Measurements from ENCODE around the gene KANK3.
"Not testable (repeated sequence)": the region's sequence is repeated elsewhere in the genome, so short reads cannot be mapped to it uniquely, and the experiment has no call there.

Gene KANK3

GRCh38 chr19:8316351-8317125 lies 26.5 kb downstream of the KANK3 start:
- DNase-seq (ENCODE audit: low read depth): no peak
- TF ChIP-seq CTCF (IDR thresholded peaks at IDR 0.05; ENCODE audit: insufficient read depth, low read depth, low read length, missing control alignments): no peak
- H3K4me3 ChIP-seq (ENCODE audit: low read length): no peak overlapping the region

GRCh38 chr19:8314981-8315640 lies 28.0 kb downstream of the KANK3 start:
- not testable (repeated sequence) for H3K4me3 ChIP-seq (ENCODE audit: low read length); DNase-seq (ENCODE audit: low read depth)

DNA sequence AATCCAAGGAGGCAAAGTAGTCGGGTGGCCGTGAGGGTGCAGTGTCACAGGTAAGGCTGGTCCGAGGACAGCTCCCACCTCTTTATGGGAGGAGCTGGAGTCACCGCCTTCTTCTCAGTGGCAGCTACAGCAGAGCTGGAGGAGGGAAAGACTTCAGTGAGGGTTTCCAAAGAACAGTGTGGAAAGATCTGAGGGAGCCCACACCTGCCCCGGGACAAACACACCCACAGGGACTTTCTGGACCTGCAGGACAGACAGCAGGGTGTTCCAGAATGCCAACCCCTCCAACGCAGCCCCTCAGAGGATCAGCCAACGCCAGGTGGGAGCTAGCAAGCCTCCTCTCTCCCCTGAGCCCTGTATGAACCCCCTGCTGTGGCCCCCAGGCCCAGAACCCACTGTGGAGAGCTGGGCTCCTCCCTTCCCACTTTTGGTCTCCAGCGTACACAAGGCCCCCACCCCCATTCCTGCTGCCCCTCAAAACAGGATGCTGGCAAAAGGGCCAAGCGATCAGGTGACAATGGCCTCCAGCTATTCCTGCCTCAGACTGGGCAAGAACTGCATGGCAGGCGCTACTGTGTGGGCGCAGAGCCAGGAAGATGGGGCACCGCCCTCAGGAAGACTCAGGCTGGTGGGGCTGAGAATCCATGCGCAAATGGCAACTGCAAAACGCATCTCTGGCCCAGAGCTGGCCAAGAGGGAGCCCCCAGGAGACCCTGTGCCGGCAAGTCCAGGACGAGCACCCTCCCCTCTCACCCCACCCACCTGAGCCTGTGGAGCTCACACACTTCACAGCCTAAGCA lies 31.4 kb downstream of the KANK3 start:
- TF ChIP-seq CTCF (IDR thresholded peaks at IDR 0.05; ENCODE audit: insufficient read depth, low read depth, low read length, missing control alignments): no peak
- no peak for DNase-seq (ENCODE audit: low read depth)
- no peak overlapping the region for H3K4me3 ChIP-seq (ENCODE audit: low read length)

- H3K4me3 ChIP-seq (ENCODE audit: low read length): no peak overlapping the region
- no peak for DNase-seq (ENCODE audit: low read depth)
- no peak for TF ChIP-seq CTCF (IDR thresholded peaks at IDR 0.05; ENCODE audit: insufficient read depth, low read depth, low read length, missing control alignments)
Observed at GRCh38 chr19:8310342-8311055, 32.6 kb downstream of the KANK3 start.

GRCh38 chr19:8308891-8309291 lies 34.2 kb downstream of the KANK3 start:
- peak overlapping the region; percentile 59 for H3K4me3 ChIP-seq (ENCODE audit: low read length)
- DNase-seq (ENCODE audit: low read depth): no peak

GRCh38 chr19:8307965-8308866 lies 34.8 kb downstream of the KANK3 start, which contains the start of gene CD320:
CD320 (minus strand) TSS chr19:8308358; CDS start chr19:8308290, 68 bp downstream.
- DNase-seq (ENCODE audit: low read depth): peak; percentile 89
- H3K4me3 ChIP-seq (ENCODE audit: low read length): peak within 1 kb of the TSS; percentile 59
- no peak for TF ChIP-seq CTCF (IDR thresholded peaks at IDR 0.05; ENCODE audit: insufficient read depth, low read depth, low read length, missing control alignments)

More at GRCh38 chr19:8308891-8309291, 34.2 kb downstream of the KANK3 start:
- no peak for TF ChIP-seq CTCF (IDR thresholded peaks at IDR 0.05; ENCODE audit: insufficient read depth, low read depth, low read length, missing control alignments)

All from epithelial cell of esophagus (primary cell).